GM19455 (cell line): Measurements from ENCODE around the gene DNMBP.
"Not testable (repeated sequence)": the region's sequence is repeated elsewhere in the genome, so short reads cannot be mapped to it uniquely, and the experiment has no call there.

ENCODE experiments used
- ATAC-seq: cut with Tn5 transposase; IDR thresholded peaks from one replicate; pipeline ENCODE4 v1.9.1; 2021; ENCODE audit not compliant: unreplicated experiment

Gene DNMBP

GRCh38 chr10:100014071-100014762 is 4.5 kb upstream of the DNMBP start:
- ATAC-seq, result peak; percentile 74

- ATAC-seq, result no peak
Measured at GRCh38 chr10:100013621-100014020, 3.9 kb upstream of the DNMBP start.

DNA sequence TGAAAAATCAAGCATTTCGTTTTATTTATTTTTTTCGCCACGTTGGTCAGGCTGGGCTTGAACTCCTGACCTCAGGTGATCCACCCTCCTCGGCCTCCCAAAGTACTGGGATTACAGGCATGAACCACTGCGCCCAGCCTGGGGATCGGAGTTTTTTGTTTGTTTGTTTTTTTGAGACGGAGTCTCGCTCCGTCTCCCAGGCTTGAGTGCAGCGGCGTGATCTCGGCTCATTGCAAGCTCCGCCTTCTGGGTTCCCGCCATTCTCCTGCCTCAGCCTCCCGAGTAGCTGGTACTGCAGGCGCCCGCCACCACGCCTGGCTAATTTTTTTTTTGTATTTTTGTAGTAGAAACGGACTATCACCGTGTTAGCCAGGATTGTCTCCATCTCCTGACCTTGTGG is 2.2 kb upstream of the DNMBP start:
- ATAC-seq, result not testable (repeated sequence)

DNA sequence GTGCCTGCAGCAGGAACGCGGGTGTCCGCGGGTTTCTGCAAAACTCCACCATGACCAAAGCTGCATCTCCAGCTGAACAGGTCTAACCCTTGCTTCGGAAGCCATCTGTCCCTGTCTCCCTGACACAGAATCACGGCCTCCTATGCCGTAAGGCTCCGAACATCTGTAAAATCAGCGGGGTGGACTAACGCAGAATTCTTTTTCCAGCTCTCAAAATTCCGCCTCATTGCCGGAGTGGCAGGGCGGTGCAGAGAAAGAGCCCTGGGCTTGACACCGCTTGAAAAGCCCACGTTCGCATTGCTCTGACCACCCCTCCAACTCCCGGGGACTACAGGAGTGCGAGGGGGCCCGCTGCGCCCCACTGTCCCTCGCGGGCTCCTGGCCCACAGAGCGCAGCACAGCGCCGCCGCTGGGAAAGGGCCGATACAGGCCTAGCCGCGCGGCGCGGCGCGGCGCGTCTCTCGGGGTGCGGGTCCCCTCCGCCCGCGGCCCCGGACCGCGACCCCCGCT is 409 bp downstream of the DNMBP start:
- peak; percentile 54 for ATAC-seq

GRCh38 chr10:100008708-100009282 is 952 bp downstream of the DNMBP start:
- no peak for ATAC-seq

DNA sequence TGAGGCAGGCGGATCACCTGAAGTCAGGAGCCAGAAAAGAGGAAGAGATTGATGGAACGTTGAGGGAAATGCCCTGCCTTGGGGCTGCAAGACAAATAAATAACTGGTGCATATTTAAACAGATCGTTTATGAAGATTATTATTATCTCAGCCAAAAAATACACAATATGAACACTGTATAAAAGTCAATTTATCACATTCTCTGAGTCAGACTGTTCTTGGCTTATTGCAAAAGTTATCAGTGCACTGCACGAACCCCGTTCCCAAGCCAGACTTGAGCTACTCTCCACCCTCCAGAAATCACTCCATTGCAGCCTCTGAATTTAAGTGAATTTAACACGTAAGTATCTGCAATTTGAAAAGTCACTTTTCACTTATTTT is 1.6 kb downstream of the DNMBP start:
- no peak for ATAC-seq

DNA sequence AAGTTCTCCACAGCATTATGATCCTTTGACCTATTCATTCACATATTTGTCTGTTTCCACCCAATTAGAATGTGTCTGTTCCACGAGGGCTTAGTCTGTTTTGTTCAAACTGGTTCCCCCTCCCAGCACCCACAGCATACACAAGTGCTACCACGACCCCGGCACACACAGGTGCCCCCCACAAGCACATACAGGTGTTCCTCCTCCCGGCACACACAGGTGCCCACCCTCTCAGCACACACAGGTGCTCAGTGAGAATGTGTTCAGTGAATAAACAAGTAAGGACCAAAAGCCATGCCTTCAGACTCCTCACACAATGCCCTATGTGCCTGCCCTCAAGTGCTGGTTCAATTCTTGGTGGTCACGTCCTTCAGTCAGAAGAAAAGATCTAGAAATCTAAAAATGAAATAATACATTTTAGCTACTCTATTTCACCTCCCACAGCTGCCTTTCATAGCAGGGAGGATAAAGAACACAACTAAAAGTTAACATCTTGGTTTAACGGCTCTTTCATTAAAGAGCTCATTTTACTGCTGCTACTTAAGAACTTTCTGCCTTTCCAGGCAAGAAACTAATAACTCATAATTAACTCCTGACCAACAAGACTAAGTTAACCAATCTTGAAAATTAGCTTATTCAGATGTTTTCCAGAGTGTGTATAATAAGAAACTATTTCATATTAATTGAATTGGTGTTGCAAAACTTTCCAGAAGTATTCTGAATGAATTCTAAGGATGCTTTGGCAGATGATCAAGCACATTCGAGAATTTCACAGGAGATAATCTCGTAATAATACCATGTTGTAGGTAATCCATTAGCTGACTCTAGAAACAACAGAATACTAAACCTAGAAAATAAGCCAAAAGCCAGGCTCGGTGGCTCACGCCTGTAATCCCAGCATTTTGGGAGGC is 2.3 kb downstream of the DNMBP start:
- ATAC-seq, result no peak

GRCh38 chr10:100006243-100006886 is 3.4 kb downstream of the DNMBP start:
- no peak for ATAC-seq

- no peak for ATAC-seq
Measured at GRCh38 chr10:100004805-100005510, 4.8 kb downstream of the DNMBP start.

GRCh38 chr10:100000109-100000644 is 9.6 kb downstream of the DNMBP start:
- no peak for ATAC-seq

DNA sequence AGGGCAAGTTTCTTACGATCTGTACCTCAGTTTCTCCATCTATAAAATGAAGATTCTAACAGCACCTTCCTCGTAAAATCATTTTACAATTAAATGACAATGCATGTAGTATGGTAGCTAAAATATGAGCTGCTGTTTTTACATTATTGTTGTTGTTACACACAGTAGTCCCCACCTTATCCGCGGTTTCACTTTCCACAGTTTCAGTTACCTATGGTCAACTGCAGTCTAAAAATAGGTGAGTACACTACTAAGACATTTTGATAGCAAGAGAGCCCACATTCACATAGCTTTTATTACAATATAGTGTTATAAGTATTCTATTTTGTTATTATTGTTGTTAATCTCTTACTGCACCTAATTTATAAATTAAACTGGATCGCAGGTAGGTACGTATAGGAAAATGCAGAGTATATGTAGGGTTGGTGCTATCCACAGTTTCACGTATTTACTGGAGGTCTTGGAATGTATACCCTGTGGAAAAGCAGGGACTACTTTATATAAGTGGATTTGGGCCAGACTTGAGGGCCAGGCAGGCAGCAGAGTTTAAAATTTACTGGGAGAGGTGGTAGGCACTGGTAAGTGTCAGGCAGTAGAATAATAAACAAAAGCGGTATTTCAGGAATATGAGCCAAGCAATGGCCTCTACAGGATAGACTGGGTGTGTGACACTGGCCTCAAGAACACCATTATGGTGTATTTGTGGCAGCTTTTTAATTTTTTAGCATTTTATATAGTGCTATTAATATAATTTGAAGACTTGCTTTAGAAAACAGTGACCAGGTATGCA is 10.2 kb downstream of the DNMBP start:
- ATAC-seq, result no peak

DNA sequence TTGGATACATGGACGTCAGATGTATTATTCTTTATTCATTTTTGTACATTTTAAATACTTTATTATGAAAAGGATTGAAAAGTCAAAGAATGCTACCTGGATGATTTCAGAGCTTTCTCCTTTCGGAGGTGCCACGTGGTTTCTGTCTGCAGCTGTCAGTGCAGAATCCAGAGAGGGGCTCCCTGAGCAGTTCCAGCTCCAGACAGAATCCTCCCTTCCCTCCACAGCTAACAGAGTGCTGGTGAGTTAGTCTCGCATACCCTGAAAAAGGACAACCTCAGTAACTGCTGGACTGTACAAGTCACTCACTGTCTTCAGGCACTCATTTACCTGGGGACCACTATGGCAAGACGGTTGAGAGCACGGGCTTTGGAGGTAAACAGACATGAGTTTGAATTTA is 10.9 kb downstream of the DNMBP start:
- ATAC-seq, result no peak

DNA sequence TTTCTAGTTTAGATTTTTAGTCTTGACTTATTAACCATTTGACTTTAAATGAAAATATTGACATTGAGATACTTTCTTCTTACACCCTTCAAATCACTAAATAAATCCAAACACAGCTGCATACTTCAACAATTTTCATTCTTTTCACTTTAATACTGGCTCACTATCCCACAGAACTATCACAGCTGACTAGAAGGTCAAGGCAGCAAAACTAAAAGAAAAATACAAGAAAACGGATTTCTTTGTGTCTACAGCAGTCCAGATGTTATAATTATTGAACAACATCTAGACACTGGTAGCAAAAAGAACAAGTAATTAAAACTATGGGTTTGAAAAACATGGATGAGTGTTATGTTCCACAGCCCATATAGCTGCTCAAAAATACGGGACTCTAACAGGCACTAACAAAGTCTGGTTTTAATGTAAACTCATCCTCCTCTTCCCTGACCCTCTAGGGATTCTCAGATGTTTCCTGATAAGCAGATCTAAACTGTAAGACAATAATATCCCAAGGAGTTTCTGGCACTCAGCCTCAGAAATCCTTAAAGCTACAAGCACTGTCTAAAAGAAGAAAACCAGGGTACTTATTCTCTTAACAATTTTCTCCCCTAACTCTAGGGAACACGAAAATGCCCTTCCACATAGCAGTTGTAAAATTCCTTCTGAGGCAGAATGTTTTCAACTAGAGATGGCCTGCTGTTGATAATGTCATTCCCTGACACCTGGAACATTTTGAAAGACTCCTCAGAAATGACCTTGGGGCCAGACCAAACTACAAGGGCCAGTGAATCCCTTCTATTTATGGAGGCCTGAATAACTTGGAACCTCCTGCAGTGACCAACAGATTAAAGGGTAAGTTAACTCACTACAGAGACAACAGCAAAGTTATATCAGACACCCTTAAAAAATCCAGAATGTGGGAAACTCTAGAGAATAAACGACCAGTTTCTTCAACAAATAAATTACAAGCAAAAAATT is 12.8 kb downstream of the DNMBP start:
- no peak for ATAC-seq

DNA sequence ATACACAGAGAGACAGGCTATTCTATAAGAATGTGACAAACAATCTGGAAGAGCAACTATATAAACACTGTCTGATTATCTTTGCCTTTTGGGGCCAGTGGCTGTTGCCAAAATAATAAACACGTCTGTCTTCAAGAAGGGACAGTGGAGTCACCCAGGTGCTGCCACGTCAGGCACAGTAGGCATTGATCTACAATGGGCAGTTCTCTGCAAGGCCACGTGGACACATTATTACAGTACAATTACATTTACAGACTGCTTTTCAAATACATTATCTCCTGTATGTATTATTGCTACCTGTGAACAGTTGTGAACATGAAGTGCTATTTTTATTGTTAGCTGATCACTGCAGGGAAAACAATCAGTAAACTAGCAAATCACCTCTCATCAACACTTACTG is 14.0 kb downstream of the DNMBP start:
- ATAC-seq, result no peak

GRCh38 chr10:99995269-99995668 is 14.5 kb downstream of the DNMBP start:
- ATAC-seq, result no peak

DNA sequence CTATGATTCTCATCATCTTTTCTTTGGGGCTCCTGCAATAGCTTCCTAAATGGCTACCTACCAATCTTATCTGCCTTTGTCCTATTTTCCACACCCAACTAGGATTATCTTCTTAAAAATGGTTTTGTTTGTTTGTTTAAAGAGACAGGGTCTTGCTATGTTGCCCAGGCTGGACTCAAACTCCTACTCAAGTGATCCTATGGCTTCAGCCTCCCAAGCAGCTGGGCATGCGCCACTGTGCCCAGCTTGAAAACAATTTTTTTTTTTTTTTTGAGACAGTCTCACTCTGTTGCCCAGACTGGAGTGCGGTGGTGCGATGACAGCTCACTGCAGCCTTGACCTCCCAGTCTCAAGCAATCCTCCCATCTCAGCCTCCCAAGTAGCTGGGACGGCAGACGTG is 14.9 kb downstream of the DNMBP start:
- no peak for ATAC-seq

DNA sequence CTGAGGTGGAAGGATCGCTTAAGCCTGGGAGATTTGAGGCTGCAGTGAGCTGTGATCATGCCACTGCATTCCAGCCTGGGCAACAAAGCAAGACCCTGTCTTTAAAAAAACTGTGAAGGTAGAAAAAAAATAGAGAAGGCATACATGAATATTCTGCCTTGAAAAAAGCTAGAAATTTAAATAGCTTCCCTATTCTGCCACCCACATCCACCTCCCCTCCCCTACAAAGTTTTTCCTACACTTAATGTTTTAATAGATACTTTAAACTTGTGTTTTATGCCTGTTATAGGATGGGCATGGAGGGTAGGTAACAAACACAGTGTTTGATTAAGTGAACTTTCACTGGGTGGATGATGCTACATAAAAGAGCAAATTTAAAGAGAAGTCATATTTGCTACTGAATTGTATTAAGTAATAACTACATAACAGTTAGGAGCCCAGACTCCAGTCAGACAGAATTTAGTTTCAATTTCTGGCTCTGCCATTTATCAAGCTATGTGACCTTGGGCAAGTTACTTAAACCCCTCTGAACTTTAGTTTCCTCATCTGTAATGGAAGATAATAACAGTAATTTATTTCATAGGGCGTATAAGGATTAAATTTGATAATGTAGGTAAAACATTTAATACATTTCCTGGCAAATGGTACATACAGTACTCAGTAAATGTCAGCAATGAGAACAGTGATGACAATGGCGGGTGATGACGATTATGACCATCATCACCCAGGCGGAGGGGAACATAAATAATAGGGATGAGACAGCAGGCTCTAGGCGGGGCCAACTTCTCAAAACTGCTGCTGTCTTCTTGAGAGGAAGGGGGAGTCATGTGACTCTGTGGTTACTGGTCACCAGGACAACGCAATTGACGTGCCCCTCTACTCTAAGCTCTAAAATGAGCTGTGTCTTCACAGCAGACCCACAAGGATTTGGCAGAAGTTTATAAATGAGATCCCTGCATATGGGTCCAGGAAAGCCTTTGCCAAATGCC is 15.8 kb downstream of the DNMBP start:
- no peak for ATAC-seq
